Heart left ventricle (tissue), 13 donors: Measurements from ENCODE around the gene KIF1C.

Experiments
- CTCF ChIP-seq, 12 donors: fragments of 200-600 bp; sonication (generic) in 4 of 12; IDR thresholded peaks; one replicate each; pipeline versions ENCODE4 v1.5.0 to v1.8.0; 2018 to 2022; ENCODE audit warnings: antibody characterized with exemption in 12 of 12, mild to moderate bottlenecking in 5 of 12
- POLR2A ChIP-seq, 2 donors: fragments of 450-650 bp; IDR thresholded peaks; one replicate each; pipeline ENCODE4 v1.6.1; 2017; ENCODE audit warnings: antibody characterized with exemption in 2 of 2, mild to moderate bottlenecking in 2 of 2, moderate library complexity in 2 of 2
- donor health status: ischemic (EF 13 %, LVEDD 7.1; RV severe dilation, severe dysfunction).
- donor health status: DM: no; HTN: yes; CAD: no.
- donor health status: DM: no; HTN: no; CAD: no.
- donor health status: ischemic (EF 25% LVEDD 6.9; RV normal size, moderate dysfunction).
- donor health status: ischemic (EF 25% LVEDD 5.7; RV mildly dilated, moderate dysfunction).
- donor health status: ischemic (EF 35%, LVEDD 5.7; RV mildly dilated, moderate dysfunction).
- donor health status: nonischemic (EF 11% LVEDD 7.7; RV severe dilation, severe dysfunction).
- donor health status: DM: yes; HTN: yes; CAD: no.
- donor health status: PGD.
- donor health status: ischemic (EF 29% LVEDD 5.4; RV normal size, mild dysfunction).
- donor health status: nonischemic (EF 23%, LVEDD 6.1; RV moderate dilation, normal function).

GRCh38 chr17:5024604-5025003, 26.9 kb downstream of the KIF1C start:
- no peak for TF ChIP-seq POLR2A (IDR thresholded peaks at IDR 0.05)
- TF ChIP-seq CTCF (IDR thresholded peaks at IDR 0.05): no peak
